ENCODE data around the gene RMND5A.

The RMND5A gene

DNA sequence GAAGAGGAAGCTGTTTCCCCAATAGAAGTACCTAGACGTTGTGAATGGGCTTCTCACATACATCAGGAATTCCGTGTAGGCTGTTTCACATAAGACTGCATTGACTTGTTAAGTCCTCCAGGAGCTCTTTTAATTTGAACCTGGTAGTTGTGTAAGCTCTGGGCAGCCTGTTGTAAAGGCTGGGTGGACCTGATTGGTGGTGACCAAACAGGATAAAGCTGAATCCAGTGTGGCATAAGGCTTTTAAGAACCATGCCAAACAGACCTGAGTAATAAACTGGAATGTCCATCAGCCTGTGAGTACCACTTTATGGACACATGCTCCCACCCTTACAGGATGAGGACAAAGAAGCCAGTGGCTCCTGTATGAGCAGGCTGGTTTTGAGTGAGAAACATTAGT lies 24.1 kb downstream of the RMND5A start:
- no peak overlapping the region for H3K4me3 ChIP-seq (ENCODE audit: control insufficient read depth, low read depth, low read length)
- DNase-seq (ENCODE audit: low read depth) = no peak
- TF ChIP-seq, protein P1, sequence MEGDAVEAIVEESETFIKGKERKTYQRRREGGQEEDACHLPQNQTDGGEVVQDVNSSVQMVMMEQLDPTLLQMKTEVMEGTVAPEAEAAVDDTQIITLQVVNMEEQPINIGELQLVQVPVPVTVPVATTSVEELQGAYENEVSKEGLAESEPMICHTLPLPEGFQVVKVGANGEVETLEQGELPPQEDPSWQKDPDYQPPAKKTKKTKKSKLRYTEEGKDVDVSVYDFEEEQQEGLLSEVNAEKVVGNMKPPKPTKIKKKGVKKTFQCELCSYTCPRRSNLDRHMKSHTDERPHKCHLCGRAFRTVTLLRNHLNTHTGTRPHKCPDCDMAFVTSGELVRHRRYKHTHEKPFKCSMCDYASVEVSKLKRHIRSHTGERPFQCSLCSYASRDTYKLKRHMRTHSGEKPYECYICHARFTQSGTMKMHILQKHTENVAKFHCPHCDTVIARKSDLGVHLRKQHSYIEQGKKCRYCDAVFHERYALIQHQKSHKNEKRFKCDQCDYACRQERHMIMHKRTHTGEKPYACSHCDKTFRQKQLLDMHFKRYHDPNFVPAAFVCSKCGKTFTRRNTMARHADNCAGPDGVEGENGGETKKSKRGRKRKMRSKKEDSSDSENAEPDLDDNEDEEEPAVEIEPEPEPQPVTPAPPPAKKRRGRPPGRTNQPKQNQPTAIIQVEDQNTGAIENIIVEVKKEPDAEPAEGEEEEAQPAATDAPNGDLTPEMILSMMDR (IDR thresholded peaks at IDR 0.05; ENCODE audit: control insufficient read depth, insufficient read depth, low read depth, low read length, missing control alignments) = no peak

DNA sequence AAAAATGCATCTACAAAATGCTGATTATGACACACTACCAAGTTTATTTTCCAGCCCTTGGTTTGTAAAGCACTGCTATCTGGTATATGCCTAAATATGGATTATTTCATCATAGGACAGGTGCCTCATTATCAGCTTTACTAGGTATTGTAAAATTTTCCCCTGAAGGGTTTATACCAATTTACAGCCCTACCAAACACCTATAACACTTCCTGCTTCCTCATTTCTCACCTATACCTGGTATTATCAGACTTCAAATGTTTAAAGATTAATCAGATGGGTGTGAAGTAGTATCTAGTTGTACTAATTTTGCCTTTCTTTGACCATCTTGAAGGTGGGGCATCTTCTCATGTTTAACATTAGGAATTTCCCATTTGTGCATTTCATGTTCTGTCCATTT lies 26.8 kb downstream of the RMND5A start:
- TF ChIP-seq, protein P1 (IDR thresholded peaks at IDR 0.05; ENCODE audit: control insufficient read depth, insufficient read depth, low read depth, low read length, missing control alignments) = no peak
- no peak overlapping the region for H3K4me3 ChIP-seq (ENCODE audit: control insufficient read depth, low read depth, low read length)
- DNase-seq (ENCODE audit: low read depth) = no peak

DNA sequence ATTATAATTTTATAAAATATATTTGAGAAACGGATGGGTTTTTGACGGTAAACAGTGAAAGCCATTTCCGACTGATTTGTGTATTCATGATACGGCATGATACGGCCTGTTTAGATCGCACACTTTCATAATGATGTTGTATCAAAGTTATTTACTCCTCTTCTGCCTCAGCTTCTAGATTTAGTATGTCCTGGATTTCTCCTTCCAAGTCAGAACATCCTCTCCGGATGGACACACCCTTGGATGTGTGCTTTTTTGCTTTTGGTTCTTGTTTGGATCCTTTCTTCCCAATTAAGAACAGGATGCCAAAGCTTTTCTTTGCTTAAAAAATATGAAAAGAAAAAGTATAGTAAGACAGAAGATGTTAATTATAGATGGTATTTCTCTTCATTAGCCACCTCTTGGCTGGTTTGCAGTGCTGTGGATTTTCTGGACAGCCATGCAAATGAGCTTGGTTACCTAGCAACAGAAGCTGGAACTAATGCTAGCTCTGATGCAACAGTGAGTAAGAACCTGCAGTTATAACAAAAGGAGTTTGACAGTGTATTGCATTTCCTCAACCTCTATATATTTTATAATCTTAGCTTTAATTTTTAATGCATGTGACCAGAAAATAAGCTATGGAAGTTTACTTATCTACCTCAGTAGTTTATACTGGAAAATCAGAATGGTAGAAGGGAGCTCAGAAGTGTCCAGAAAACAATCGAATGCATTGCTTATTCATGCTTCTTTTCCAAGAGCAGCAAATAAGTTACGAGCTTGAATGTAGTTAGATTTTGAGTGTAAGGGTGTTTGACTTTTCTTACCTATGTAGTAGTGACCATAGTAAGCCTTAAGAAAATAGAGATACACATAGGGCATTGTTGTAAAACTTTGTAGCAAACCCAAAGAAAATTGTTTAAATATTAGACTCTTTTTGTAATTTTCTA lies 27.9 kb downstream of the RMND5A start:
- H3K4me3 ChIP-seq (ENCODE audit: control insufficient read depth, low read depth, low read length) = no peak overlapping the region
- DNase-seq (ENCODE audit: low read depth) = peak; percentile 79
- TF ChIP-seq, protein P1 (IDR thresholded peaks at IDR 0.05; ENCODE audit: control insufficient read depth, insufficient read depth, low read depth, low read length, missing control alignments) = no peak

DNA sequence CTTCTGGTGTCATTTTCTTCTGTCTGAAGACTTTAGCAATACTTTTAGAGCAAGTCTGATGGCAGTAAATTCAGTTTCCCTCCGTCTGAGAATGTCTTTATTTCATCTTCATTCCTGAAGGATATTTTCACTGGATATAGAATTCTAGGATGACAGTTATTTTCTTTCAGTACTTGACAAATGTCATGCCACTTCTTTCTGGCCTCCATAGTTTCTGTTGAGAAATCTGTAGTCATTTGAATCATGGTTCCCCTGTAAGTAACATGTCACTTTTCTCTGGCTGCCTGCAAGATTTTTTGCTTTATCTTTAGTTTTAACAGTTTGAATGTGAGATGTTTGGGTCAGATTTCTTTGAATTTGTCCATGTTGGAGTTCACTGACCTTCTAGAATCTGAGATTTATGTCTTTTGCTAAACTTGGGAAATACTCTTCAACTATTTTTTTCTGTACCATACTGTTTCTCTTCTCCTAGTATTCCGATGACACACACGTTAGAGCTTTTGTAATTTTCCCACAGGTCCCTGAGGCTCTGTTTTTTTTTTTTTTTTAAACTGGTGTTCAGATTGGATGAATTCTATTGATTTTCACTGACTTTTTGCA lies 30.2 kb downstream of the RMND5A start:
- DNase-seq (ENCODE audit: low read depth) = no peak
- H3K4me3 ChIP-seq (ENCODE audit: control insufficient read depth, low read depth, low read length) = no peak overlapping the region
- TF ChIP-seq, protein P1 (IDR thresholded peaks at IDR 0.05; ENCODE audit: control insufficient read depth, insufficient read depth, low read depth, low read length, missing control alignments) = no peak

DNA sequence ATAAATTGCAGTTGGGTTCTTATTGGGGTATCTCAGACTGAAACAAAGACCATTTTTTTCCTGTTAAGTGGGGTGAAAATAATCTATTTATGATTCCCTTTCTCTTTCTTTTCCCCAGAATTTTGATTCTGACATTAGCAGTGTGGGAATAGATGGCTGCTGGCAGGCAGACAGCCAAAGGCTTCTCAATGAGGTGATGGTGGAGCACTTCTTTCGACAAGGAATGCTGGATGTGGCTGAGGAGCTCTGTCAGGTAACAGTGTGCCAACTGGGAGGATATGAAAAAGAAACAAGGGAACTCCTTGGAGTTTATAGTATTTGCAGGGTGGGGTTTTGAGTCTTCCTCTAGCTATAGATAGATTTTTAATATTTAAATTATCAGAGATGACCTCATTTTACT lies 31.7 kb downstream of the RMND5A start:
- no peak overlapping the region for H3K4me3 ChIP-seq (ENCODE audit: control insufficient read depth, low read depth, low read length)
- no peak for DNase-seq (ENCODE audit: low read depth)
- TF ChIP-seq, protein P1 (IDR thresholded peaks at IDR 0.05; ENCODE audit: control insufficient read depth, insufficient read depth, low read depth, low read length, missing control alignments) = no peak

DNA sequence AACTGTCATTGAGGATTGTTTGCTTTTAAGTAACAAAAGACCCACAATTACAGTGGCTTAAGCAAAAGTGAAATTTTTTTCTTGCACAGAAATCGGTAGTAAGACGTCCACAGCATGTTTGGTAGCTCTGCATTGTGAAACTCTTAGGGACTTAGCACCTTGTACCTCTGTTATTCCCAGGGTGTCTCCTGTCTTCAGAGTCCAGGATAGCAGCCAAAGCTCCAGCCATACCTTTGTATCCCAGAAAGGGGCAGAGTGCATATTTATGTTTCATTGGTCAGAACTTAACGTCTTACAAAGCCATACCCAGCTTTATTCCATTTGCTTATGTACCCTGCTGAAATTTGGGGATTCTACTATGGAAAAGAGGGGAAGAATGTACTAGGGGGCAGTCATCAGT lies 32.8 kb downstream of the RMND5A start:
- no peak for DNase-seq (ENCODE audit: low read depth)
- TF ChIP-seq, protein P1 (IDR thresholded peaks at IDR 0.05; ENCODE audit: control insufficient read depth, insufficient read depth, low read depth, low read length, missing control alignments) = no peak

More for the DNA sequence above, 32.8 kb downstream of the RMND5A start:
- no peak overlapping the region for H3K4me3 ChIP-seq (ENCODE audit: control insufficient read depth, low read depth, low read length)

All from AG09309 (cell line).